ENCODE results near the gene OAS2. TPM values are rescaled to one million over a fixed set of nuclear protein-coding genes. Genes with fewer than 3 reads are reported as not detected.

The OAS2 gene
- total RNA-seq, 1 donor from 2014 or later, result 8.0 TPM

- DNase-seq (no peak), ATAC-seq (no peak)
- intact Hi-C loops (cut with micrococcal nuclease), result loop anchor here (10.0 kb wide), 1 partner anchor 105 kb away; no protein-coding TSS in a partner anchor
These were observed 71.8 kb downstream of the OAS2 start for GRCh38 chr12:113049976-113050742.

GRCh38 chr12:113050795-113051194 is 72.5 kb downstream of the OAS2 start:
- intact Hi-C loops (cut with micrococcal nuclease), result no loop called here
- ATAC-seq (no peak), DNase-seq (no peak)

GRCh38 chr12:113051759-113052158 is 73.4 kb downstream of the OAS2 start:
- intact Hi-C loops (cut with micrococcal nuclease), result no loop called here
- ATAC-seq (no peak), DNase-seq (no peak)

- ATAC-seq (no peak), DNase-seq (no peak)
- intact Hi-C loops (cut with micrococcal nuclease), result no loop called here
These were observed 74.0 kb downstream of the OAS2 start for GRCh38 chr12:113052326-113052725.

- DNase-seq, result no peak
- no peak for ATAC-seq
- intact Hi-C loops (cut with micrococcal nuclease), result no loop called here
These were observed 76.7 kb downstream of the OAS2 start for GRCh38 chr12:113054948-113055486.

- DNase-seq (no peak), ATAC-seq (no peak)
- intact Hi-C loops (cut with micrococcal nuclease), result no loop called here
These were observed 77.5 kb downstream of the OAS2 start for GRCh38 chr12:113055594-113056380.

GRCh38 chr12:113056381-113056630 is 78.0 kb downstream of the OAS2 start:
- intact Hi-C loops (cut with micrococcal nuclease), result no loop called here
- ATAC-seq, result no peak
- no peak for DNase-seq

- intact Hi-C loops (cut with micrococcal nuclease), result no loop called here
- DNase-seq (peak; percentile 63), ATAC-seq (peak; percentile 83)
These were observed 78.5 kb downstream of the OAS2 start, which contains the start of gene DTX1 for GRCh38 chr12:113056631-113057488. DTX1 (plus strand) TSS chr12:113056730; CDS start chr12:113058193, 1,463 bp downstream.

- no peak for DNase-seq
- peak; percentile 15 for ATAC-seq
- intact Hi-C loops (cut with micrococcal nuclease), result no loop called here
These were observed 79.5 kb downstream of the OAS2 start for GRCh38 chr12:113057565-113058485.

- ATAC-seq, result no peak
- no peak for DNase-seq
- intact Hi-C loops (cut with micrococcal nuclease), result no loop called here
These were observed 80.2 kb downstream of the OAS2 start for GRCh38 chr12:113058553-113058952.

GRCh38 chr12:113059071-113059595 is 80.8 kb downstream of the OAS2 start:
- ATAC-seq (no peak), DNase-seq (no peak)
- intact Hi-C loops (cut with micrococcal nuclease), result no loop called here

GRCh38 chr12:113060336-113060960 is 82.1 kb downstream of the OAS2 start:
- ATAC-seq, result no peak
- DNase-seq, result no peak
- intact Hi-C loops (cut with micrococcal nuclease), result no loop called here

GRCh38 chr12:113061061-113061694 is 82.9 kb downstream of the OAS2 start:
- intact Hi-C loops (cut with micrococcal nuclease), result no loop called here
- DNase-seq, result no peak
- ATAC-seq, result no peak

Data from left ventricle myocardium superior (tissue), 1 donor.